Measurements from ENCODE around the gene GABRR2.

The GABRR2 gene

DNA sequence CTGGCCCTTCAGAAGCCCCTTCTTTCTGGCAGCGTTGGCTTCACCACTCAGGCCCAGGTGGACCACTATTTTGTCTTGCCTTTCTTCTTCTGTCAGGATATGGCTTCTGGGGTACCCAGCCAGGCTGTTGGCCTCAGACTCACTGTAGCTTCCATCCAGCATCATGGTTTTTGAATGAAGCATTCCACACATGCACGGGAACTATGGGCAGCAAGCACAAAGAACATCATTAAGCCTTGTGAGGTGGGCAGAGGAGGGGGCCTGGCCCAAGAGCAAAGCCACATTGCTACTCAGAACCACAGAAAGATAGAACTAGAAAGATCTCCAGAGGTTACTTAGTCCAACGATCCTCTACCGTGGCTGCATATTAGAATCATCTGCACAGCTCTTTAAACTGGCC is 57.3 kb downstream of the GABRR2 start:
- DNase-seq, result no peak
- TF ChIP-seq, protein P1, sequence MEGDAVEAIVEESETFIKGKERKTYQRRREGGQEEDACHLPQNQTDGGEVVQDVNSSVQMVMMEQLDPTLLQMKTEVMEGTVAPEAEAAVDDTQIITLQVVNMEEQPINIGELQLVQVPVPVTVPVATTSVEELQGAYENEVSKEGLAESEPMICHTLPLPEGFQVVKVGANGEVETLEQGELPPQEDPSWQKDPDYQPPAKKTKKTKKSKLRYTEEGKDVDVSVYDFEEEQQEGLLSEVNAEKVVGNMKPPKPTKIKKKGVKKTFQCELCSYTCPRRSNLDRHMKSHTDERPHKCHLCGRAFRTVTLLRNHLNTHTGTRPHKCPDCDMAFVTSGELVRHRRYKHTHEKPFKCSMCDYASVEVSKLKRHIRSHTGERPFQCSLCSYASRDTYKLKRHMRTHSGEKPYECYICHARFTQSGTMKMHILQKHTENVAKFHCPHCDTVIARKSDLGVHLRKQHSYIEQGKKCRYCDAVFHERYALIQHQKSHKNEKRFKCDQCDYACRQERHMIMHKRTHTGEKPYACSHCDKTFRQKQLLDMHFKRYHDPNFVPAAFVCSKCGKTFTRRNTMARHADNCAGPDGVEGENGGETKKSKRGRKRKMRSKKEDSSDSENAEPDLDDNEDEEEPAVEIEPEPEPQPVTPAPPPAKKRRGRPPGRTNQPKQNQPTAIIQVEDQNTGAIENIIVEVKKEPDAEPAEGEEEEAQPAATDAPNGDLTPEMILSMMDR (IDR thresholded peaks at IDR 0.05; ENCODE audit: low read depth, low read length, missing control alignments), result no peak
- Histone ChIP-seq H3K36me3 (replicated peaks) (no peaks in the 10 kb centered on the region), H3K27me3 (replicated peaks) (no peaks in the 10 kb centered on the region), H3K4me3 (ENCODE audit: low read depth, low read length) (no peak overlapping the region), H3K27ac (no peak overlapping the region)
- in situ Hi-C loops (cut with HindIII; ENCODE audit: low pct_ligation_motif_present, low sequenced_read_pairs), result no loop called here

DNA sequence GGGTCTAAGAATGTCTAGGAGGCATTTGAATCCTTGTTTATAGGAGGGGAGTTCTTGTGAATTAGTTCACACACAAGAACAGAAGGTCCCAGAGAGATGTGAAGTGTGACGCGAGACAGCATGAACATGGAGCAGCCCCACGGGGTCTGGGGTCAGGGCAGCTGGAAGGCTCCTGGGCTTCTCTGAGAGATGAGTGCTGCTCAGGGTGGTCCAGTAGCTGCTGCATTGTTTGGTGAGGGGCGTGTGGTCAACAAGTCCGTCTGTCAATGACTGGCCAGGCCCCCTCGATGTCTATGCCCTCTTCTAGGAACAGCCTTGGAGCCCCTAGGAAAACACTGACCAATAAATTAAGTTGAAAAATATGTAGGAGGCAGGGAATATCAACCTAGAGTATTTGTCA is 57.8 kb downstream of the GABRR2 start:
- in situ Hi-C loops (cut with HindIII; ENCODE audit: low pct_ligation_motif_present, low sequenced_read_pairs), result no loop called here

GRCh38 chr6:89255417-89255816 is 59.7 kb downstream of the GABRR2 start:
- TF ChIP-seq, protein P1 (IDR thresholded peaks at IDR 0.05; ENCODE audit: low read depth, low read length, missing control alignments), result no peak
- H3K36me3 ChIP-seq (replicated peaks), result no peaks in the 10 kb centered on the region
- in situ Hi-C loops (cut with HindIII; ENCODE audit: low pct_ligation_motif_present, low sequenced_read_pairs), result no loop called here
- H3K27ac ChIP-seq, result no peak overlapping the region
- DNase-seq, result no peak
- H3K4me3 ChIP-seq (ENCODE audit: low read depth, low read length), result no peak overlapping the region
- H3K27me3 ChIP-seq (replicated peaks), result no peaks in the 10 kb centered on the region

More for the DNA sequence above, 57.8 kb downstream of the GABRR2 start:
- H3K36me3 ChIP-seq (replicated peaks), result no peaks in the 10 kb centered on the region
- H3K27ac ChIP-seq, result no peak overlapping the region
- no peaks in the 10 kb centered on the region for H3K27me3 ChIP-seq (replicated peaks)
- no peak overlapping the region for H3K4me3 ChIP-seq (ENCODE audit: low read depth, low read length)
- TF ChIP-seq, protein P1 (IDR thresholded peaks at IDR 0.05; ENCODE audit: low read depth, low read length, missing control alignments), result no peak
- DNase-seq, result no peak

DNA sequence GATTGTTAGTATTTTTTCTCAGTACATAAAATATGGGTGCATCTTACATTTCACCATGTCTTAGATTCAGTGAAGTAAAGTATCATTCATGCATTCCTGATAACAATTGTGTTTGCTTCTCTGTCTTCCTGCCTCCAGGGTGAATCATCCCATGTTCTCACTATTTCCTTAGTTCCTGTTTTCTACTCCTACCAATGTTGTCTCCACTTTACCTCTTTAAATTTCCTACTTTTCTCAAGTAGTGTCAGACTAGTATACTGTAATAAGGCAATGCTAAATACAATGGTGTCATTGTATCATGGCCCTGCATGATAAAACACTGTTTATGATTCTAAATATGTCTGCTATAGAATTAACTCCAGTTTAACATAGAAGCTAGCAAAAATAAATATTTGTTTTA is 60.5 kb downstream of the GABRR2 start:
- Histone ChIP-seq H3K27me3 (replicated peaks) (no peaks in the 10 kb centered on the region), H3K36me3 (replicated peaks) (no peaks in the 10 kb centered on the region), H3K27ac (no peak overlapping the region), H3K4me3 (ENCODE audit: low read depth, low read length) (no peak overlapping the region)
- no peak for DNase-seq
- in situ Hi-C loops (cut with HindIII; ENCODE audit: low pct_ligation_motif_present, low sequenced_read_pairs), result no loop called here
- TF ChIP-seq, protein P1 (IDR thresholded peaks at IDR 0.05; ENCODE audit: low read depth, low read length, missing control alignments), result no peak

- in situ Hi-C loops (cut with HindIII; ENCODE audit: low pct_ligation_motif_present, low sequenced_read_pairs), result no loop called here
- Histone ChIP-seq H3K27ac (no peak overlapping the region), H3K4me3 (ENCODE audit: low read depth, low read length) (no peak overlapping the region), H3K27me3 (replicated peaks) (no peaks in the 10 kb centered on the region), H3K36me3 (replicated peaks) (no peaks in the 10 kb centered on the region)
- TF ChIP-seq, protein P1 (IDR thresholded peaks at IDR 0.05; ENCODE audit: low read depth, low read length, missing control alignments), result no peak
- no peak for DNase-seq
Measured at GRCh38 chr6:89252907-89253306, 62.2 kb downstream of the GABRR2 start.

- TF ChIP-seq, protein P1 (IDR thresholded peaks at IDR 0.05; ENCODE audit: low read depth, low read length, missing control alignments), result no peak
- no peak for DNase-seq
- Histone ChIP-seq H3K27ac (no peak overlapping the region), H3K36me3 (replicated peaks) (no peaks in the 10 kb centered on the region), H3K4me3 (ENCODE audit: low read depth, low read length) (no peak overlapping the region), H3K27me3 (replicated peaks) (no peaks in the 10 kb centered on the region)
- in situ Hi-C loops (cut with HindIII; ENCODE audit: low pct_ligation_motif_present, low sequenced_read_pairs), result no loop called here
Measured at GRCh38 chr6:89251976-89252375, 63.1 kb downstream of the GABRR2 start.
